Activated CD4-positive, alpha-beta T cell treated with anti-CD3 and anti-CD28 coated beads for 36 hours (primary cell): Measurements from ENCODE around the gene MFAP4. TPM values are rescaled to one million over a fixed set of nuclear protein-coding genes. Genes with fewer than 3 reads are reported as not detected.

Source experiments
- ATAC-seq: fragments of 200-7000 bp; cut with Tn5 transposase; one replicate; pipeline ENCODE4 v1.10.0; 2021; ENCODE audit warnings: mild to moderate bottlenecking, moderate library complexity
- CTCF ChIA-PET: fragments of 350-600 bp; sonication (Branson Sonifier 250); formaldehyde crosslinking; loops from one replicate; lab custom pipeline; 2021; ENCODE audit warnings: antibody characterized with exemption; lab: Charles Lee
- POLR2A ChIA-PET: fragments of 350-600 bp; sonication (Branson Sonifier 250); formaldehyde crosslinking; loops from one replicate; lab custom pipeline; 2021; ENCODE audit warnings: antibody characterized with exemption, inconsistent platforms; lab: Charles Lee
- DNase-seq: peaks from one replicate; pipeline ENCODE4 v3.0.0-alpha.2; 2020
- H3K27ac Mint-ChIP-seq: one replicate; pipeline ENCODE4 v1.8.0; 2021; ENCODE audit warnings: mixed read lengths
- H3K27me3 Mint-ChIP-seq: one replicate; pipeline ENCODE4 v1.8.0; 2021; ENCODE audit warnings: mixed read lengths
- H3K36me3 Mint-ChIP-seq: one replicate; pipeline ENCODE4 v1.8.0; 2021; ENCODE audit warnings: low read depth, mixed read lengths
- H3K4me1 Mint-ChIP-seq: one replicate; pipeline ENCODE4 v1.8.0; 2021; ENCODE audit warnings: mixed read lengths
- H3K4me3 Mint-ChIP-seq: one replicate; pipeline ENCODE4 v1.8.0; 2021; ENCODE audit warnings: mild to moderate bottlenecking, moderate library complexity, mixed read lengths
- H3K9me3 Mint-ChIP-seq: one replicate; pipeline ENCODE4 v1.8.0; 2021; ENCODE audit warnings: low read depth, mixed read lengths
- intact Hi-C, 2 experiments: fragments of 100-400 bp; cut with DNase I in 1 of 2; cut with micrococcal nuclease in 1 of 2; formaldehyde crosslinking; loops; one replicate each; pipeline versions ENCODE4 v1.14.2 to v1.15.1; 2022 to 2024; cut with DNase I, micrococcal nuclease
- total RNA-seq, 2 experiments: library from RNA; stranded (reverse); gene quantifications; one replicate each; pipeline ENCODE4 v1.2.3, GENCODE V29; 2021

MFAP4 gene
- total RNA-seq, 2 experiments from 2014 or later, result not detected

GRCh38 chr17:19408346-19408710 lies 21.3 kb upstream of the MFAP4 start:
- Mint-ChIP-seq H3K27me3 (no peaks in the 10 kb centered on the region), H3K4me3 (no peak overlapping the region), H3K4me1 (no peaks in the 10 kb centered on the region), H3K36me3 (no peaks in the 10 kb centered on the region), H3K27ac (no peak overlapping the region), H3K9me3 (no peaks in the 10 kb centered on the region)
- POLR2A ChIA-PET, result no interaction called here
- DNase-seq, result no peak
- ATAC-seq, result no peak
- intact Hi-C loops, result no loop called here
- CTCF ChIA-PET, result no interaction called here

DNA sequence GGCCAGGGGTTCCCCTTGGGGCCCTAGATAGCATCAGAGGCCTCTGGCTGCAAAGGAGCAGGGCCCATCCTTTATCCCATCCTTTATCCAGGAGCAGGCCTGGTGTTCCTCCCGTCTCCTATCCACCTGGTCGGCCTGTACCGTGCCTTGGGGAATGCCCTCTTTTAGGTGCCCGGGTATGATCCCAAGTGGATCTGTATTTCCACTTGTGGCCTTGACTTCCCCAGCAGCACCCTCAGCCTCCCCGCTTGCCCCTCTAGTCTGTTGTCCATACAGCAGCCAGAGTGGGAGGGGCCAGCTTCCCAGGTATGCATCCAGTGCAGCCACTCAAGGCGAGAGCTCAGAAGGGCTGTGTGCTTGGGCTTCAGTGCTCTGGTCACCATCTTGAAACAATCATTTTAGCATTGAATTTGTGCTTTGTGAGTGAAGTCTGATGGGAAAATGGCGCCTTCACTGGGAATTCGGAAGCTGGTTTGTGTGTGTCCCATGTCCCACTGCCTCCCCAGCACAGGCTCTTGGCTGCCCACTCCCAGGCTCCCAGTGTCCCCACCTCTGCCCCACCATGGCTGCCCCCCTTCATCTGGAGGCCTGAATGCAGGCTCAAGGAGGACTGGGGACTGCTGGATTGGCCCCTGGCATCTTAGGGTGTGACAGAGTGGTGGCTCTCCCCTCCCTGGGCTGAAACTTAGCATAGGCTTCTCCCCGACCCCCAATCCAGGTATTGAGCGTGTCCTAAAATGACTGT lies 20.8 kb upstream of the MFAP4 start:
- H3K36me3 Mint-ChIP-seq, result no peaks in the 10 kb centered on the region
- no peaks in the 10 kb centered on the region for H3K4me1 Mint-ChIP-seq
- H3K27ac Mint-ChIP-seq, result no peak overlapping the region
- intact Hi-C loops, result no loop called here
- no peak overlapping the region for H3K4me3 Mint-ChIP-seq
- DNase-seq (no peak), ATAC-seq (no peak)
- POLR2A ChIA-PET, result no interaction called here
- H3K9me3 Mint-ChIP-seq, result no peaks in the 10 kb centered on the region
- H3K27me3 Mint-ChIP-seq, result no peaks in the 10 kb centered on the region
- CTCF ChIA-PET, result interaction anchor here (0.6 kb wide), 1 partner anchor 11 kb away, joined by 3 read pairs; no protein-coding TSS in a partner anchor

DNA sequence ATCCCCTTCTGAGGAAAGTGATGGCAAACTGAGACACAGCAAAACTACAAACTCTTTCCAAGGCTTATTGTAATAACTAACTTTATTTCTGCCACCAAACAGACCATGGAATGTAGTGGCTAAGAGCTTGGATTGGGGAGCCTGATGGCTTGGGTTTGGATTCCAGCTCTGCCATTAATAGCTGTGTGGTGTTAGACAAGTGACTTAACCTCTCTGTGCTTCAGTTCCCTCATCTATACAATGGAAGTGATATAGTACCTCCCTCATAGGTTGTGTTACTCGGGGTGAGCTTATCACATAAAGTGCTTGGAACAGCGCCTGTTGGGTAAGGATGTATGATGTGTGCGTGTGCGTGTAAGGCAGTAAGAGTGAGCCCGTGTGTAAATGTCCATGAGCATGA lies 18.1 kb upstream of the MFAP4 start:
- intact Hi-C loops, result no loop called here
- Mint-ChIP-seq H3K4me3 (no peak overlapping the region), H3K9me3 (no peaks in the 10 kb centered on the region), H3K36me3 (no peaks in the 10 kb centered on the region), H3K27me3 (no peaks in the 10 kb centered on the region), H3K4me1 (no peaks in the 10 kb centered on the region), H3K27ac (no peak overlapping the region)
- ChIA-PET CTCF (no interaction called here), POLR2A (no interaction called here)
- ATAC-seq (no peak), DNase-seq (no peak)

DNA sequence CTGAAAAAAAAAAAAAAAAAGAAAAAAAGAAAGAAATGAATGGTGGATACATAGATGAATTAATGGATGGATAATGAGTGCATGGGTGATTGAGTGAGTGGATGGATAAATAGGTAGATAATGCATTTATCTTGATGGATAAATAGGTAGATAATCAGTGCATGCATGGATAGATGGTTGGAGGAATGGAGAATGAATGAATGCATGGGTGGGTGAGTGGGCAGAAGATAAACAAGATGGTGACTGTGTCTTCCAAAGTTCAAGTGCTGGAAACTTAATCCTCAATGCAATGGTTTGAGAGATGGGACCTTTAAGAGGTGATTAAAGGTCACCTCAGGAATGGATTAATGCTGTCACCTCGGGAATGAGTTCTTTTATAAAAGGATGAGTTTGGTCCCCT lies 17.3 kb upstream of the MFAP4 start:
- Mint-ChIP-seq H3K27me3 (no peaks in the 10 kb centered on the region), H3K9me3 (no peaks in the 10 kb centered on the region), H3K4me1 (no peaks in the 10 kb centered on the region), H3K4me3 (no peak overlapping the region), H3K27ac (no peak overlapping the region), H3K36me3 (no peaks in the 10 kb centered on the region)
- ChIA-PET POLR2A (no interaction called here), CTCF (no interaction called here)
- DNase-seq, result no peak
- intact Hi-C loops, result no loop called here
- ATAC-seq, result no peak

DNA sequence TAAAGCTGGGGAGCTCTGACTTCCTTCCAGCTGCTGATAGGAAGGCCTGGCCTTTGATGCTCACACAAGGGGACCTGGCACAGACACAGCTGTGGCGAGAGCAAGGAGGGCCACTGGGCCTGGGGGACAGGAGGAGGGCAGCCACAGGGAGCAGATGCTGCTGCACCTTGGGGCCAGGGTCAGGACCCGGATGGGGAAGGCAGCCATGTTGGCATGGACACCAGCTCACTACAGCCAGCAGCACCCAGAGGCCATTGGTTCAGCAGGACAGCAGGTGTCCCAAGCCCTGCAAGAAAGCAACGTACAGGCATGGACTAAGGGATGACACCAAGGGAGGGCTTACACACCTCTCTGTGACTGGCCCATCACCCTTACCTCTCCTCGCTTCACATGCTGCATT lies 16.0 kb upstream of the MFAP4 start:
- DNase-seq (no peak), ATAC-seq (no peak)
- ChIA-PET POLR2A (no interaction called here), CTCF (no interaction called here)
- H3K4me1 Mint-ChIP-seq, result no peaks in the 10 kb centered on the region
- H3K27me3 Mint-ChIP-seq, result no peaks in the 10 kb centered on the region
- H3K27ac Mint-ChIP-seq, result no peak overlapping the region
- H3K9me3 Mint-ChIP-seq, result no peaks in the 10 kb centered on the region
- no peaks in the 10 kb centered on the region for H3K36me3 Mint-ChIP-seq
- intact Hi-C loops, result no loop called here
- H3K4me3 Mint-ChIP-seq, result no peak overlapping the region

DNA sequence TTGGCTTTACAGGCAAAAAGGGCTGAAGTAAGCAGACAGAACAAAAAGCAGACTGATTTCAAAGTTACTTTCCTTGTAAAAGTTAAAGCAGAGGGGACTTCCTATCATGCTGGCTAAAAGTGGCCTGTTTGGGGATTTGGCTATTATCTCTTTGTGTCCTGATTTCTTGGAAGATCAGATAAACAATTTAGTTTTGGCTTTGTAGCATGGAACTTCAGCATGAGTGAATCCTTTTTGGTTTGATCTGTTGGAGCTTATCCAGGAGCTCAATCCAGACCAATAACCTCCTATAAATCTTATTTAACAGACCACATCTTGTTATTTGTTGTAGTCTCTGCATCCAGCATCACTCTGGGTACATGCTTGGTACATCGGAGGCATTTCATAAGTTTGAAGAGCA lies 15.2 kb upstream of the MFAP4 start:
- Mint-ChIP-seq H3K36me3 (no peaks in the 10 kb centered on the region), H3K27ac (no peak overlapping the region), H3K4me1 (no peaks in the 10 kb centered on the region), H3K9me3 (no peaks in the 10 kb centered on the region), H3K4me3 (no peak overlapping the region), H3K27me3 (no peaks in the 10 kb centered on the region)
- ChIA-PET POLR2A (no interaction called here), CTCF (no interaction called here)
- intact Hi-C loops, result no loop called here
- no peak for DNase-seq
- ATAC-seq, result no peak

GRCh38 chr17:19401321-19402010 lies 14.5 kb upstream of the MFAP4 start:
- ChIA-PET POLR2A (no interaction called here), CTCF (interaction anchor here (0.5 kb wide), 1 partner anchor 39 kb away, joined by 3 read pairs; the partner anchor contains the start of gene B9D1)
- Mint-ChIP-seq H3K36me3 (no peaks in the 10 kb centered on the region), H3K9me3 (no peaks in the 10 kb centered on the region), H3K27me3 (no peaks in the 10 kb centered on the region), H3K4me3 (no peak overlapping the region), H3K27ac (no peak overlapping the region), H3K4me1 (no peaks in the 10 kb centered on the region)
- intact Hi-C loops, result no loop called here
- ATAC-seq, result no peak
- no peak for DNase-seq

DNA sequence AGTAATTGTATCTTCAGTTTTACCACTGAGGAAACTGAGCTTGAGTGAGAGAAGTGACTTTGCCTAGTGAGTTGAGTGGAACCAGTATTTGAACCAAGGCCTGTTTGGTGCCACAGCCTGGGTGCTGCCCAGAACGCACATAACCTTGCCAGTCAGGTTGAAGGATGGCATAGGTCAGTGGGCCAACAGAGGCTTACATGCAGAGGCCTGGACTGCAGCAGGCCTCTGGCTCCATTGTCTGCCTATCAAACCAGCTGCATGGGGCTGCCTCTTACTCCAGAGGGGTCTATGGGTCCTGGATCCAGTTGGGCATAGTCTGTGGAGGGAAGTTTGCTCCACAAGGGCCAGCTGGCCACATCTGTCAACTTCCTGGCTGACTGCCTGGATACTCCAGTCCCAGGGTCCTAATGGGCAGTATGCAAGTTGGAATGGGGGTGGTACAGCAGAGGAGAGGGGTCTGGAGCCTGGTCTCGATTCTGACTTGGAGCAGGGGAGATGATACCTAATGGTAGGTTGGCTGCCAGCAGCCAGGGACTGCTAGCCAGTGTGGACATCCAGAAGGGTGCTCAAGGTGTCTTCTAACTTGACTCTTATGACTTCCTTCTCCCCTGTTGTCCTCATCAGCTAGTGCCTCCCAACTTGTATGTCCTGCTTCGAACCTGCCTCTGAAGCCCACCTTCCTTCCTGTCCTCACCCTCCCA lies 12.9 kb upstream of the MFAP4 start:
- ChIA-PET POLR2A (no interaction called here), CTCF (no interaction called here)
- Mint-ChIP-seq H3K9me3 (no peaks in the 10 kb centered on the region), H3K4me1 (no peaks in the 10 kb centered on the region), H3K4me3 (no peak overlapping the region), H3K36me3 (no peaks in the 10 kb centered on the region), H3K27ac (no peak overlapping the region), H3K27me3 (no peaks in the 10 kb centered on the region)
- ATAC-seq (no peak), DNase-seq (no peak)
- intact Hi-C loops, result no loop called here

DNA sequence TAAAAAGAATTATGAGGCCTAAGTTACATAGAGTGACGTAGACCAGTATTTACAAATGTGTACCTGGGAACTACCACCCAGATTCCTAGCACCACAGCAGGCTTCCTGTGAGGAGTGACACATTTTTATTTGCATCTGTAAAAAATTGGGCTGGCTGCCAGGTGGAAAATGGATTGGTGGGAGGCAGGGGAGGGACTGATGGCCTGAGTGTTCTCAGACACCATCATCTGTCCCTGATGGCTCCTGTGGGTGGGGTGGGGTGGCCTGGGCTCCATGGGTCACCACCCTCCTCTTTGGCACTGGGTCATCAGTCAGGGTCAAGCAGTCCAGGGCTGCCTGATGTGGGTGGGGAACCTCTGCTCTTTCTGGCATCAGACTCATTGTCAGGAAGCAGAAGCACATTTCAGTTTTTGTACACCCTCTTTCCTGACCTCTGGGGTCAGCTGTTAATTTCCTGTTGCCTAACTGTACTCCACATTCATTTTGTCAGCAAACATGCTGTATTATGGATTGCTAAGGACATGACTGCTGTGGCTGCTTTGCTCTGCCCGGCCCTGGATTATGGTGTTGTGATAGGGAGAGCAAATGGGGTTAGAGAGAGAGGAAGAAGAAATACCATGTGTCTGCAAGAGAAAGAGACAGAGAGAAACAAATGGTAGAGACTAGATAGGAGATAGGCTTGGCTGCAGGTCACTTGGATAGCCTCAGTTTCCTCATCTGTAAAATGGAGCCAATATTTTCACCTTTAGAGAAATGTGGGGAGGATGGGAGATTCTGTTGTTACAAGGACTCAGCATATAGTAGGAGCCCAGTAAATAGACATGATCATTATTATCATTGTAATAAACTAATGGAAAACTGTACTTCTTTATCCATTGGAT lies 11.6 kb upstream of the MFAP4 start:
- no peak for ATAC-seq
- CTCF ChIA-PET, result no interaction called here
- no peak for DNase-seq
- POLR2A ChIA-PET, result no interaction called here
- Mint-ChIP-seq H3K27me3 (no peaks in the 10 kb centered on the region), H3K4me3 (no peak overlapping the region), H3K9me3 (no peaks in the 10 kb centered on the region), H3K27ac (no peak overlapping the region), H3K4me1 (no peaks in the 10 kb centered on the region), H3K36me3 (no peaks in the 10 kb centered on the region)
- intact Hi-C loops, result no loop called here

DNA sequence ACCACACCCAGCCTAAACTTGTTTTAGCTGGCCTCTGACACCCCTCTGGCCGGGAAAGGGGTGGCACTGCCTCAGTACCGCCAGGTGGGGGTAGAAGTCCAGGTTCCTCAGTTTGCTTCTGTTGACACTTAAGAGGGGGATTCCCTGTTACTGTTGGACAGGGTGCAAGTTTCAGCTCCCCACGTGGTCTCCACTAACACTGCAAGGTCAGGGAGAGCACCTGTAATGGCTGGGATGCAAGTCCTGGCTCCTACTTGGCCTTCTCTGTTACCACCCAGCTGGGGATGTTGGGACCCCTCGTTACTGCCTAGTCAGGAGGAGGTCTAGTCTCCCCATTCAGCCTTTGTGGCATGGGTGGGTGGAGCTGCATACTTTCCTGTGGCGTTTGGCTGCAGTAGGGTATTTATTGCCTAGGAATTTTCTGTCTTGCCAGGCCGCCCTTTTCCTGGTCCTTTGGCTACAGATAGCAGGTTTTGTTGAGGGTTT lies 10.6 kb upstream of the MFAP4 start:
- H3K27me3 Mint-ChIP-seq, result no peaks in the 10 kb centered on the region
- H3K36me3 Mint-ChIP-seq, result no peaks in the 10 kb centered on the region
- no peaks in the 10 kb centered on the region for H3K9me3 Mint-ChIP-seq
- ATAC-seq (no peak), DNase-seq (no peak)
- H3K27ac Mint-ChIP-seq, result no peak overlapping the region
- ChIA-PET POLR2A (no interaction called here), CTCF (interaction anchor here (1.5 kb wide), 1 partner anchor 35 kb away, joined by 4 read pairs; the partner anchor contains the start of gene B9D1)
- intact Hi-C loops, result no loop called here
- no peaks in the 10 kb centered on the region for H3K4me1 Mint-ChIP-seq
- no peak overlapping the region for H3K4me3 Mint-ChIP-seq

DNA sequence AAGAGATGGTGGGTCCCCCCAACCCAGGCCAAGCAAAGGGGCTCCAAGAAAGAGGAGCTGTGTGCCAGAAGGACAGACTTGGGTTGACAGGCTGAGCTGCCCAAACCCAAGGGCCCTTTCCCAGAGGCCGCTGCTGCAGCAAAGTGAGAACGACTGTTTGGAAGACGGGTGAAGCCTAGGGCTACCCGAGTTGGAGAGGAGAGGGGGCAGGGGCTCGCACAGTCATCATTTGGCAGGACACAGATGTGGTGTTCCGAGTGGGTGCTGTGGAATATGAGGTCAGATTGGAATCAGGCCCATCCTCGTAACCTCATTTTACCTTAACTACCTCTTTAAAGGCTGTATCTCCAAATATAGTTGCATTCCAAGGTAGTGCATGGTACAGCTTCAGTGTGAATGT lies 5.3 kb upstream of the MFAP4 start:
- intact Hi-C loops, result no loop called here
- ATAC-seq (no peak), DNase-seq (no peak)
- Mint-ChIP-seq H3K27ac (no peak overlapping the region), H3K36me3 (no peaks in the 10 kb centered on the region), H3K9me3 (no peaks in the 10 kb centered on the region), H3K4me3 (no peak overlapping the region), H3K4me1 (no peaks in the 10 kb centered on the region), H3K27me3 (no peaks in the 10 kb centered on the region)
- POLR2A ChIA-PET, result no interaction called here
- CTCF ChIA-PET, result interaction anchor here (1.3 kb wide), 1 partner anchor 30 kb away, joined by 5 read pairs; the partner anchor contains the start of gene B9D1
